DND-41 (cell line): Measurements from ENCODE around the gene RTF1.
A peak's percentile ranks its signal among the peaks of the same experiment; 100 is the strongest.

Experiments
- ATAC-seq: fragments of 200-7000 bp; cut with Tn5 transposase; 3 replicates; pipeline ENCODE4 v1.9.1; 2021; ENCODE audit warnings: low read depth; ENCODE audit not compliant: insufficient read depth
- DNase-seq: peaks from one replicate; pipeline ENCODE4 v3.0.0-alpha.2; 2020
- H2AFZ ChIP-seq: 2 replicates; pipeline ENCODE4 v1.6.0; 2012; ENCODE audit warnings: low read depth, low read length
- H3K27ac ChIP-seq: 2 replicates; pipeline ENCODE4 v1.5.1; 2012; ENCODE audit warnings: low read length, inconsistent platforms
- H3K27me3 ChIP-seq: fragments of 200-600 bp; sonication (generic); 2 replicates; pipeline ENCODE4 v1.6.0; 2012; ENCODE audit warnings: low read length, mild to moderate bottlenecking, inconsistent platforms; ENCODE audit not compliant: insufficient read depth, poor library complexity
- H3K36me3 ChIP-seq: 2 replicates; pipeline ENCODE4 v1.5.1; 2012; ENCODE audit warnings: low read length, inconsistent platforms; ENCODE audit not compliant: insufficient read depth
- H3K4me1 ChIP-seq: 2 replicates; pipeline ENCODE4 v1.5.1; 2012; ENCODE audit warnings: mild to moderate bottlenecking, low read length; ENCODE audit not compliant: insufficient read depth
- H3K4me2 ChIP-seq: 2 replicates; pipeline ENCODE4 v1.6.0; 2012; ENCODE audit warnings: mild to moderate bottlenecking, moderate library complexity, low read length, inconsistent platforms; ENCODE audit not compliant: insufficient read depth
- H3K4me3 ChIP-seq, 2 experiments: fragments of 200-600 bp in 1 of 2; shearing (Covaris generic) in 1 of 2; 2 replicates each; pipeline ENCODE4 v1.5.1; 2012 to 2016; ENCODE audit warnings: inconsistent platforms in 2 of 2, low read length in 2 of 2, mild to moderate bottlenecking in 2 of 2, low read depth in 1 of 2, moderate library complexity in 1 of 2
- H3K79me2 ChIP-seq: 2 replicates; pipeline ENCODE4 v1.6.0; 2012; ENCODE audit warnings: low read length, inconsistent platforms; ENCODE audit not compliant: insufficient read depth
- H3K9ac ChIP-seq: 2 replicates; pipeline ENCODE4 v1.6.0; 2012; ENCODE audit warnings: low read depth, mild to moderate bottlenecking, inconsistent platforms, low read length, moderate library complexity
- H3K9me3 ChIP-seq: 2 replicates; pipeline ENCODE4 v1.5.1; 2012; ENCODE audit warnings: low read length, moderate library complexity, mild to moderate bottlenecking, inconsistent platforms; ENCODE audit not compliant: insufficient read depth, severe bottlenecking
- H4K20me1 ChIP-seq: 2 replicates; pipeline ENCODE4 v1.6.0; 2012; ENCODE audit warnings: low read length; ENCODE audit not compliant: insufficient read depth
- CTCF ChIP-seq: IDR thresholded peaks from 2 replicates; pipeline ENCODE4 v1.5.1; 2012; ENCODE audit warnings: borderline replicate concordance, low read length, moderate library complexity, mild to moderate bottlenecking; ENCODE audit not compliant: poor library complexity, severe bottlenecking; ENCODE audit errors: extremely low read depth
- EZH2 ChIP-seq: IDR thresholded peaks from 3 replicates; pipeline ENCODE4 v1.6.1; 2012; ENCODE audit warnings: borderline replicate concordance, low read depth, mild to moderate bottlenecking, moderate library complexity, low read length, inconsistent platforms; ENCODE audit not compliant: severe bottlenecking

The RTF1 gene

DNA sequence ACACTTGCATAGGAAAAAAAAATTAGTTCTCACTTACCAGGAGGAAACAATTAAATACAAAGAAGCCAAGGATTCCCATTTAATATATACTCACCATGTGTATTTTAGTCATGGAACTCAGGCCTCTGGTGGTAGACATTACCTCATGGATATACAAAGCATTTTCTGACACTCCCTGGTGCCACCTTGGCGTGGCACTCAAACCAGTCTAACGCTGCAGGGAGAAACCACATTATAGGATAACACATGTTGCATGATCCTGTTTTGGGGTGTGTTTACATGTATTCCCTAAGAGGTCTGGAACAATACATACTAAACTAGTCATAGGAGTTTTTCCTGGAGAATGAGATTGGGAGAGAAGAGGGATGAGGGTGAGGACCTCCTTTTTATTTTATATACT, 5.9 kb upstream of the RTF1 start:
- no peak for TF ChIP-seq EZH2
- TF ChIP-seq CTCF = no peak
- ATAC-seq (no peak), DNase-seq (no peak)
- peaks cover 8% of the 10 kb centered on the region for H3K4me1 ChIP-seq
- no peak overlapping the region for H3K9ac ChIP-seq
- no peak overlapping the region for H3K4me3 ChIP-seq
- no peaks in the 10 kb centered on the region for H4K20me1 ChIP-seq
- peaks cover 1% of the 10 kb centered on the region for H3K79me2 ChIP-seq
- no peaks in the 10 kb centered on the region for H3K36me3 ChIP-seq
- no peak overlapping the region for H3K27ac ChIP-seq
- no peaks in the 10 kb centered on the region for H3K27me3 ChIP-seq
- H3K9me3 ChIP-seq = no peaks in the 10 kb centered on the region
- H2AFZ ChIP-seq = no peak overlapping the region
- H3K4me2 ChIP-seq = no peak overlapping the region

DNA sequence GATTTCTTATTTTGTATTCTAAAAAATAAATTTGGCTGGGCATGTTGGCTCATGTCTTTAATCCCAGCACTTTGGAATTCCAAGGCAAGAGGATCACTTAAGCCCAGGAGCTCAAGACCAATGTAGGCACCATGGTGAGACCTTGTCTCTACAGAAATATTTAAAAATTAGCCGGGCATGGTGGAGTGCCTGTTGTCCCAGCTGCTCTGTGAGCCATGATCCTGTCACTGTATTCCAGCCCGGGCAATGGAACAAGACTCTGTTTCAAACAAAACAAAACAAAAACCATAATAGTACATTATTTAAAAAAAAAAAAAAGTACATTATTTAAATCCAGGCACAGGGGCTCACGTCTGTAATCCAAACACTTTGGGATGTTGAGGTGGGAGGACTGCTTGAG, 5.5 kb upstream of the RTF1 start:
- H3K27ac ChIP-seq = no peak overlapping the region
- H3K9ac ChIP-seq = no peak overlapping the region
- no peak for DNase-seq
- no peak for TF ChIP-seq CTCF
- no peak for TF ChIP-seq EZH2
- H3K9me3 ChIP-seq = no peaks in the 10 kb centered on the region
- H3K27me3 ChIP-seq = no peaks in the 10 kb centered on the region
- H2AFZ ChIP-seq = no peak overlapping the region
- no peak overlapping the region for H3K4me2 ChIP-seq
- no peak overlapping the region for H3K4me3 ChIP-seq
- H3K36me3 ChIP-seq = no peaks in the 10 kb centered on the region; the same call in 1 of the 2 replicates
- ATAC-seq = no peak
- peaks cover 5% of the 10 kb centered on the region for H3K79me2 ChIP-seq
- no peaks in the 10 kb centered on the region for H4K20me1 ChIP-seq
- peaks cover 12% of the 10 kb centered on the region for H3K4me1 ChIP-seq

GRCh38 chr15:41416128-41416741, 660 bp upstream of the RTF1 start:
- peak overlapping the region; percentile 94 for H3K4me2 ChIP-seq
- ATAC-seq = peak; percentile 21
- H3K9ac ChIP-seq = peak overlapping the region; percentile 85
- no peaks in the 10 kb centered on the region; the same call in 1 of the 2 replicates for H3K36me3 ChIP-seq
- no peaks in the 10 kb centered on the region for H3K27me3 ChIP-seq
- H3K79me2 ChIP-seq = peaks cover 51% of the 10 kb centered on the region
- peak overlapping the region; percentile 94 to 98 for H3K4me3 ChIP-seq
- peak overlapping the region; percentile 96 for H2AFZ ChIP-seq
- peaks cover 37% of the 10 kb centered on the region for H3K4me1 ChIP-seq
- peaks cover 18% of the 10 kb centered on the region for H4K20me1 ChIP-seq
- TF ChIP-seq CTCF (no peak), EZH2 (no peak)
- no peaks in the 10 kb centered on the region for H3K9me3 ChIP-seq
- DNase-seq = no peak
- peak overlapping the region; percentile 79 for H3K27ac ChIP-seq
